Measurements from ENCODE around the gene AGAP1. TPM values are rescaled to one million over a fixed set of nuclear protein-coding genes. Genes with fewer than 3 reads are reported as not detected.

AGAP1 gene
- total RNA-seq, 2 donors from 2014 or later, result 19.1 to 20.8 TPM

GRCh38 chr2:235832941-235833340 is 339.1 kb downstream of the AGAP1 start:
- no peaks in the 10 kb centered on the region for H3K4me1 ChIP-seq (ENCODE audit: control insufficient read depth in 1 of 2, low read depth in 2 of 2)
- ATAC-seq (ENCODE audit: insufficient number of reproducible peaks, low FRiP score, low read depth) (no peak), DNase-seq (ENCODE audit: low spot score) (no peak)
- no peak for TF ChIP-seq CTCF (IDR thresholded peaks at IDR 0.05)
- no peak overlapping the region for H3K27ac ChIP-seq
- no peak overlapping the region for H3K4me3 ChIP-seq
- H3K27me3 ChIP-seq (replicated peaks; ENCODE audit: insufficient read depth), result no peaks in the 10 kb centered on the region
- H3K9me3 ChIP-seq, result no peaks in the 10 kb centered on the region
- H3K36me3 ChIP-seq, result peaks cover 3% of the 10 kb centered on the region

- no peaks in the 10 kb centered on the region for H3K4me1 ChIP-seq (ENCODE audit: control insufficient read depth in 1 of 2, low read depth in 2 of 2)
- no peaks in the 10 kb centered on the region for H3K9me3 ChIP-seq
- ATAC-seq (ENCODE audit: insufficient number of reproducible peaks, low FRiP score, low read depth) (no peak), DNase-seq (ENCODE audit: low spot score) (no peak)
- TF ChIP-seq CTCF (IDR thresholded peaks at IDR 0.05), result no peak
- no peak overlapping the region for H3K4me3 ChIP-seq
- H3K27ac ChIP-seq, result no peak overlapping the region
- H3K36me3 ChIP-seq, result peaks cover 3% of the 10 kb centered on the region
- H3K27me3 ChIP-seq (replicated peaks; ENCODE audit: insufficient read depth), result no peaks in the 10 kb centered on the region
Observed at GRCh38 chr2:235833971-235834620, 340.3 kb downstream of the AGAP1 start.

- H3K27me3 ChIP-seq (replicated peaks; ENCODE audit: insufficient read depth), result no peaks in the 10 kb centered on the region
- DNase-seq (ENCODE audit: low spot score), result no peak
- no peak overlapping the region for H3K27ac ChIP-seq
- no peak overlapping the region for H3K4me3 ChIP-seq
- H3K9me3 ChIP-seq, result no peaks in the 10 kb centered on the region
- no peak for TF ChIP-seq CTCF (IDR thresholded peaks at IDR 0.05)
- no peaks in the 10 kb centered on the region for H3K4me1 ChIP-seq (ENCODE audit: control insufficient read depth in 1 of 2, low read depth in 2 of 2)
- ATAC-seq (ENCODE audit: insufficient number of reproducible peaks, low FRiP score, low read depth), result no peak
- H3K36me3 ChIP-seq, result peaks cover 3% of the 10 kb centered on the region
Observed at GRCh38 chr2:235834781-235835180, 340.9 kb downstream of the AGAP1 start.

GRCh38 chr2:235835810-235836209 is 342.0 kb downstream of the AGAP1 start:
- no peak for TF ChIP-seq CTCF (IDR thresholded peaks at IDR 0.05)
- H3K27ac ChIP-seq, result no peak overlapping the region
- no peaks in the 10 kb centered on the region for H3K4me1 ChIP-seq (ENCODE audit: control insufficient read depth in 1 of 2, low read depth in 2 of 2)
- H3K9me3 ChIP-seq, result no peaks in the 10 kb centered on the region
- no peak overlapping the region for H3K4me3 ChIP-seq
- ATAC-seq (ENCODE audit: insufficient number of reproducible peaks, low FRiP score, low read depth) (no peak), DNase-seq (ENCODE audit: low spot score) (no peak)
- H3K27me3 ChIP-seq (replicated peaks; ENCODE audit: insufficient read depth), result no peaks in the 10 kb centered on the region
- H3K36me3 ChIP-seq, result peaks cover 3% of the 10 kb centered on the region

- no peaks in the 10 kb centered on the region for H3K4me1 ChIP-seq (ENCODE audit: control insufficient read depth in 1 of 2, low read depth in 2 of 2)
- H3K9me3 ChIP-seq, result no peaks in the 10 kb centered on the region
- H3K36me3 ChIP-seq, result peaks cover 3% of the 10 kb centered on the region
- no peak overlapping the region for H3K4me3 ChIP-seq
- DNase-seq (ENCODE audit: low spot score), result no peak
- ATAC-seq (ENCODE audit: insufficient number of reproducible peaks, low FRiP score, low read depth), result no peak
- H3K27me3 ChIP-seq (replicated peaks; ENCODE audit: insufficient read depth), result no peaks in the 10 kb centered on the region
- no peak for TF ChIP-seq CTCF (IDR thresholded peaks at IDR 0.05)
- no peak overlapping the region for H3K27ac ChIP-seq
Observed at GRCh38 chr2:235836491-235836911, 342.7 kb downstream of the AGAP1 start.

All from thoracic aorta (tissue), 2 donors.